Ishikawa (cell line): ENCODE measurements around the gene PLD2.

Source experiments
- CEBPB ChIP-seq: IDR thresholded peaks from 2 replicates; pipeline ENCODE4 v1.6.1; 2012
- CREB1 ChIP-seq: IDR thresholded peaks from 2 replicates; pipeline ENCODE4 v1.6.1; 2012; ENCODE audit warnings: low read depth
- EGR1 ChIP-seq: IDR thresholded peaks from 2 replicates; pipeline ENCODE4 v1.6.1; 2012
- EP300 ChIP-seq: IDR thresholded peaks from 2 replicates; pipeline ENCODE4 v1.6.1; 2012; ENCODE audit warnings: borderline replicate concordance
- FOXM1 ChIP-seq: IDR thresholded peaks from 2 replicates; pipeline ENCODE4 v1.6.1; 2012; ENCODE audit warnings: low read depth, borderline replicate concordance
- NFIC ChIP-seq: IDR thresholded peaks from 2 replicates; pipeline ENCODE4 v1.6.1; 2012
- RAD21 ChIP-seq: IDR thresholded peaks from 2 replicates; pipeline ENCODE4 v1.6.1; 2012; ENCODE audit warnings: low read depth
- REST ChIP-seq: IDR thresholded peaks from 2 replicates; pipeline ENCODE4 v1.6.1; 2012; ENCODE audit warnings: low read depth, mild to moderate bottlenecking
- TAF1 ChIP-seq: IDR thresholded peaks from 2 replicates; pipeline ENCODE4 v1.6.1; 2012; ENCODE audit warnings: low read depth, mild to moderate bottlenecking
- TCF12 ChIP-seq: IDR thresholded peaks from 2 replicates; pipeline ENCODE4 v1.6.1; 2012; ENCODE audit warnings: low read depth
- TEAD4 ChIP-seq: IDR thresholded peaks from 2 replicates; pipeline ENCODE4 v1.6.1; 2012
- USF1 ChIP-seq: IDR thresholded peaks from 2 replicates; pipeline ENCODE4 v1.6.1; 2012
- YY1 ChIP-seq: IDR thresholded peaks from 2 replicates; pipeline ENCODE4 v1.6.1; 2012; ENCODE audit warnings: low read depth
- ZBTB7A ChIP-seq: IDR thresholded peaks from 2 replicates; pipeline ENCODE4 v1.6.1; 2012; ENCODE audit warnings: low read depth
- TF ChIP-seq, protein P1 (sequence below): IDR thresholded peaks from 2 replicates; pipeline ENCODE4 v1.6.1; 2012

The PLD2 gene

GRCh38 chr17:4849011-4849536, 42.1 kb downstream of the PLD2 start:
- no peak for TF ChIP-seq CEBPB
- TF ChIP-seq RAD21 = no peak
- no peak for TF ChIP-seq REST

DNA sequence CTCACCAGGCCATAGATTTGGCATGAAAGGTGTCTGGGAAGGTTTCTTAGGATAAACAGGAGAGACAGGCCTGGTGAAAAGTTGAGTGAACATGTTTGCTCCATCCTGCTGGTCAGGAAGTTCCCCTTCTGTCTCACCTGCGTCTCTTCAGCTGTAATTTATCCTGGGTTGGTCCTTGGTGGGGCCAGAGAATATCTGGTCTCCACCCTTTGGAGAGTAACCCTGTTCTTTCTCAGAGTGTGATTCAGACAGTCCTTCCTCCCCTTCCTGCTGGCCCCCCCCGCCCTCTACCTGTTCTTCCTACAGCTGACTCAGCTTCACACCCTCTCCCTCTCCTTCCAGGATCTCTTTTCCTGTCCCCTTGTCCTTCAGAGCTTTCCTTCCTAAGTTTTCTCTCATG, 43.3 kb downstream of the PLD2 start:
- TF ChIP-seq TAF1 = no peak
- TF ChIP-seq, protein P1, sequence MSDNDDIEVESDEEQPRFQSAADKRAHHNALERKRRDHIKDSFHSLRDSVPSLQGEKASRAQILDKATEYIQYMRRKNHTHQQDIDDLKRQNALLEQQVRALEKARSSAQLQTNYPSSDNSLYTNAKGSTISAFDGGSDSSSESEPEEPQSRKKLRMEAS = no peak
- TF ChIP-seq YY1 = no peak
- TF ChIP-seq TEAD4 = no peak
- TF ChIP-seq NFIC = no peak
- TF ChIP-seq ZBTB7A = no peak
- TF ChIP-seq CREB1 = no peak
- no peak for TF ChIP-seq REST
- TF ChIP-seq USF1 = no peak
- no peak for TF ChIP-seq TCF12
- TF ChIP-seq CEBPB = no peak
- no peak for TF ChIP-seq EP300
- TF ChIP-seq FOXM1 = no peak
- no peak for TF ChIP-seq RAD21
- TF ChIP-seq EGR1 = no peak

DNA sequence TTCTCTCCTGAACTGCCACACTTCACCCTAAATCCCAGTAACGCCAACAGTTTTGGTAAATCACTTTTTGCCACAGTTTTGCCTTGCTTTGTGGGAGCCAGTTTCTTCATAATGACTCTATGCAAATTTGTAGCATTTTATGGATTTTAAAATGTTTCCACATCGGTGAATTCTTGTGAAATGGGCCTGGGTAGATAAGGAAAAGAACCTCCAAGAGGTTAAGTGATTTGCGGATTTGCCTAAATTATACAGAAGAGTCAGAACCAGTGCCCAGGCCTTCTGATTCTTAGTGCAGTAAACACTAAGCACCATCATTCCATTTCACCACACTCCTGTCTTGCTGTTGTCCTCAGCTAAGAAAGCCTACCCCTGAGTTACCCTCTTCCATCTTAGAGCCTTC, 44.1 kb downstream of the PLD2 start:
- TF ChIP-seq REST (no peak), USF1 (no peak), YY1 (no peak), EGR1 (no peak), NFIC (no peak)

DNA sequence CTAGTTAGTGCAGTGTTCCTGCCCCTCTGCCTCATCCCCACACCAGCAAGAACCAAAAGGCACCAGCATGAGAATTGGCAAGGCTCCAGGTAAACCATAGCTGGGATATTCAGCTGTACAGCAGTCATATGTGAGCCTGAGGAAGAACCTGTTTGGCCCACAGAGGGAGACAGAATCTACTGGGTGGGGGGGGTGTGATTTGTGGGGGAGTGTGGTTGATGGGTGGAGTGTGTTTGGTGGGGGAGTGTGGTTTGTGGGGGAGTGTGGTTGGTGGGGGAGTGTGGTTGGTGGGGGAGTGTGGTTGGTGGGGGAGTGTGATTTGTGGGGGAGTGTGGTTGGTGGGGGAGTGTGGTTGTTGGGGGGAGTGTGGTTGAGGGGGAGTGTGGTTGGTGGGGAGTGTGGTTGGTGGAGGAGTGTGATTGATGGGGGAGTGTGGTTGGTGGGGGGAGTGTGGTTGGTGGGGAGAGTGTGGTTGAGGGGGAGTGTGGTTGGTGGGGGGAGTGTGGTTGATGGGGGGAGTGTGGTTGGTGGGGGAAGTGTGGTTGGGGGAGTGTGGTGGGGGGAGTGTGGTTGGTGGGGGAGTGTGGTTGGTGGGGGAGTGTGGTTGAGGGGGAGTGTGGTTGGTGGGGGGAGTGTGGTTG, 45.7 kb downstream of the PLD2 start:
- TF ChIP-seq EP300 (no peak), NFIC (peak; percentile 51), EGR1 (no peak)

- TF ChIP-seq CEBPB = no peak
- TF ChIP-seq REST = no peak
- TF ChIP-seq CREB1 = no peak
- no peak for TF ChIP-seq TCF12
- TF ChIP-seq, protein P1 = no peak
- TF ChIP-seq TEAD4 = no peak
- TF ChIP-seq ZBTB7A = no peak
- no peak for TF ChIP-seq USF1
- no peak for TF ChIP-seq EGR1
These were observed 46.3 kb downstream of the PLD2 start for GRCh38 chr17:4853208-4853671.
